ENCODE data around the gene TMEM163. TPM values are rescaled to one million over a fixed set of nuclear protein-coding genes. Genes with fewer than 3 reads are reported as not detected.

Gene TMEM163
- polyA plus RNA-seq, 1 donor from 2014 or later: 3.5 TPM

DNA sequence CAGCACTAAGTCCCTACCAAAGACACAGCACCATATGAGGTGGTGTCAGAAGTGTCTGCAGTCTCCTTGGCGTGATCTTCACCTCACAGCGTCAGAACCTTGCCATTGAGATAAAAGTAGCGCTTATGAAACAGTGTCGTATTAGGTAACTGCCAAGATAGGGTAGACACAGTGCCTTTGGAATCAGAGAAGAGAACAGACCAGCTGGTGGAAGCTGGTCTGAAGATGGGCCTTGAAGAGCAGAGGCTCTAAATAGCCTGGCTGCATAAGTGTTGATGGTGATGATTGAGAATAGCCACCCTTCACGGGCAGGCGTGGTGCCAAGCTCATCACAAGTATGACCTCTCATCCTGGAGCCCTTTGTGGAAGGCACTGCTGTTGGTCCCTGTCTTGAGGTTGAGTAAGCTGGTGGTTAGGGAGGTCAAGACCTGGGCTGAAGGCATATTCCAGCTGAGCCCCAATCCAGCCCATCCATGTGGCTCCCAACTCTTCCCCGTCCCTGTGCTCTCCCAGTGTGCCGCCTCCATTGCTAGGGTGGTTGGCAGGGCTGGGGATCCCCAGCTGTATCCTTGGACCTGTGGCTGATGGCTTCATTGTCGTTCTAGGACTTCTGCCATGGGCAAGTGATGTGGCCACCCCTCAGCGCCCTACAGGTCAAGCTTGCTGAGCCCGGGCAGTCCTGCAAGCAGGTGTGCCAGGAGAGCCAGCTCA lies 277.5 kb downstream of the TMEM163 start:
- Histone ChIP-seq H3K36me3 (ENCODE audit: insufficient read depth, low read length) (peaks cover 4% of the 10 kb centered on the region), H3K4me2 (ENCODE audit: low read length) (no peak overlapping the region)
- TF ChIP-seq SMC3 (conservative IDR thresholded peaks at IDR 0.05; ENCODE audit: poor library complexity): no peak
- no peak for TF ChIP-seq EP300 (conservative IDR thresholded peaks at IDR 0.05; ENCODE audit: poor library complexity, severe bottlenecking)
- TF ChIP-seq EZH2 (IDR thresholded peaks at IDR 0.05; ENCODE audit: borderline replicate concordance, insufficient read depth, low read length, poor library complexity, severe bottlenecking): no peak
- no peak for TF ChIP-seq MXI1 (conservative IDR thresholded peaks at IDR 0.05; ENCODE audit: poor library complexity, severe bottlenecking)
- TF ChIP-seq TAF1 (IDR thresholded peaks at IDR 0.05; ENCODE audit: low read depth): no peak
- no peak for TF ChIP-seq RAD21 (conservative IDR thresholded peaks at IDR 0.05)
- TF ChIP-seq REST (IDR thresholded peaks at IDR 0.05; ENCODE audit: borderline replicate concordance): no peak
- TF ChIP-seq POLR2AphosphoS5 (IDR thresholded peaks at IDR 0.05): no peak
- TF ChIP-seq, protein P1, sequence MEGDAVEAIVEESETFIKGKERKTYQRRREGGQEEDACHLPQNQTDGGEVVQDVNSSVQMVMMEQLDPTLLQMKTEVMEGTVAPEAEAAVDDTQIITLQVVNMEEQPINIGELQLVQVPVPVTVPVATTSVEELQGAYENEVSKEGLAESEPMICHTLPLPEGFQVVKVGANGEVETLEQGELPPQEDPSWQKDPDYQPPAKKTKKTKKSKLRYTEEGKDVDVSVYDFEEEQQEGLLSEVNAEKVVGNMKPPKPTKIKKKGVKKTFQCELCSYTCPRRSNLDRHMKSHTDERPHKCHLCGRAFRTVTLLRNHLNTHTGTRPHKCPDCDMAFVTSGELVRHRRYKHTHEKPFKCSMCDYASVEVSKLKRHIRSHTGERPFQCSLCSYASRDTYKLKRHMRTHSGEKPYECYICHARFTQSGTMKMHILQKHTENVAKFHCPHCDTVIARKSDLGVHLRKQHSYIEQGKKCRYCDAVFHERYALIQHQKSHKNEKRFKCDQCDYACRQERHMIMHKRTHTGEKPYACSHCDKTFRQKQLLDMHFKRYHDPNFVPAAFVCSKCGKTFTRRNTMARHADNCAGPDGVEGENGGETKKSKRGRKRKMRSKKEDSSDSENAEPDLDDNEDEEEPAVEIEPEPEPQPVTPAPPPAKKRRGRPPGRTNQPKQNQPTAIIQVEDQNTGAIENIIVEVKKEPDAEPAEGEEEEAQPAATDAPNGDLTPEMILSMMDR (IDR thresholded peaks at IDR 0.05; ENCODE audit: poor library complexity, severe bottlenecking): no peak

DNA sequence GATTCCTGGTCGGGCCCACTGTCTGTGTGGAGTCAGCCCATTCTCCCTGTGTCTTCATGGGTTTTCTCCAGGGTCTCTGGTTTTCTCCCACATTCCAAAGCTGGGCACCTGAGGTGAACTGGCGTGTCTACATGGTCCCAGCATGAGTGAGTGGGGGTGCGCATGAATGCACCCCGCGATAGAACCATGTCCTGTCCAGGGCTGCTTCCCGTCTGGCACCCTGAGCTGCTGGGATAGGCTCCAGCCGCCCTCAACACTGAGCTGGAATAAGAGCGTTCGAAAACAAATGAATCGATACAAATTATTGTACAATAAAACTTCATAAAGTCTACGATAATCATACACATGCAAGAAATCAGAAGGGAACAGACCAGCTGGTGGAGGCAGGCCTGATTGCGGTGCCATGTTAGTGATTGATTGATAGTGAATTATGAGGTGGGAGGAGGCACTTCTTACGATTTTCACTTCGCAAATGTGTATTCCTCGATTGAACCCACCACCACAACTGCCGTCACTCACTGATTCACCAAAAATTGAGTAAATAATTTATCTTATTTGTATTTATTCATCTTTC lies 278.4 kb downstream of the TMEM163 start:
- Histone ChIP-seq H3F3A (ENCODE audit: insufficient read depth, low read length, poor library complexity, severe bottlenecking) (no peaks in the 10 kb centered on the region), H3K9me3 (ENCODE audit: low read length) (no peaks in the 10 kb centered on the region), H3K9ac (ENCODE audit: low read length) (no peak overlapping the region), H3K27ac (ENCODE audit: low read length) (no peak overlapping the region), H4K20me1 (ENCODE audit: insufficient read depth) (no peaks in the 10 kb centered on the region), H3K9me2 (ENCODE audit: insufficient read depth, low read length) (no peaks in the 10 kb centered on the region), H3K27me3 (ENCODE audit: insufficient read depth, low read depth, low read length) (no peaks in the 10 kb centered on the region), H3K79me2 (replicated peaks; ENCODE audit: insufficient read depth, low read length) (no peaks in the 10 kb centered on the region), H3K4me3 (ENCODE audit: low read length) (no peak overlapping the region), H3K4me2 (ENCODE audit: low read length) (no peak overlapping the region), H3K36me3 (ENCODE audit: insufficient read depth, low read length) (peaks cover 4% of the 10 kb centered on the region), H2AFZ (ENCODE audit: low read depth, low read length) (no peak overlapping the region)
- TF ChIP-seq, protein P1 (IDR thresholded peaks at IDR 0.05; ENCODE audit: poor library complexity, severe bottlenecking): no peak
- TF ChIP-seq POLR2AphosphoS5 (IDR thresholded peaks at IDR 0.05) (no peak), TAF1 (IDR thresholded peaks at IDR 0.05; ENCODE audit: low read depth) (no peak), RAD21 (conservative IDR thresholded peaks at IDR 0.05) (no peak), MXI1 (conservative IDR thresholded peaks at IDR 0.05; ENCODE audit: poor library complexity, severe bottlenecking) (no peak), EP300 (conservative IDR thresholded peaks at IDR 0.05; ENCODE audit: poor library complexity, severe bottlenecking) (no peak), REST (IDR thresholded peaks at IDR 0.05; ENCODE audit: borderline replicate concordance) (no peak), SMC3 (conservative IDR thresholded peaks at IDR 0.05; ENCODE audit: poor library complexity) (no peak), EZH2 (IDR thresholded peaks at IDR 0.05; ENCODE audit: borderline replicate concordance, insufficient read depth, low read length, poor library complexity, severe bottlenecking) (no peak)

More for the DNA sequence above, 277.5 kb downstream of the TMEM163 start:
- H3F3A ChIP-seq (ENCODE audit: insufficient read depth, low read length, poor library complexity, severe bottlenecking): no peaks in the 10 kb centered on the region
- no peaks in the 10 kb centered on the region for H3K9me3 ChIP-seq (ENCODE audit: low read length)
- H3K9me2 ChIP-seq (ENCODE audit: insufficient read depth, low read length): no peaks in the 10 kb centered on the region
- H3K4me3 ChIP-seq (ENCODE audit: low read length): no peak overlapping the region
- no peaks in the 10 kb centered on the region for H3K79me2 ChIP-seq (replicated peaks; ENCODE audit: insufficient read depth, low read length)
- H2AFZ ChIP-seq (ENCODE audit: low read depth, low read length): no peak overlapping the region
- no peaks in the 10 kb centered on the region for H4K20me1 ChIP-seq (ENCODE audit: insufficient read depth)
- no peaks in the 10 kb centered on the region for H3K27me3 ChIP-seq (ENCODE audit: insufficient read depth, low read depth, low read length)
- H3K27ac ChIP-seq (ENCODE audit: low read length): no peak overlapping the region
- no peak overlapping the region for H3K9ac ChIP-seq (ENCODE audit: low read length)
